GM23338 (cell line): Measurements from ENCODE around the gene KAT2B. TPM values are rescaled to one million over a fixed set of nuclear protein-coding genes. Genes with fewer than 3 reads are reported as not detected.

Experiments used
- ATAC-seq: fragments of 200-7000 bp; cut with Tn5 transposase; 3 replicates; pipeline ENCODE4 v1.9.1; 2020
- DNase-seq: peaks from one replicate; pipeline ENCODE4 v3.0.0-alpha.2; 2015; ENCODE audit warnings: low spot score
- H2AFZ ChIP-seq: fragments of 200-600 bp; sonication (generic); 2 replicates; pipeline ENCODE4 v1.8.0; 2016; ENCODE audit warnings: antibody characterized with exemption, mild to moderate bottlenecking, moderate library complexity
- H3F3A ChIP-seq: fragments of 200-600 bp; sonication (generic); replicated peaks from 2 replicates; pipeline ENCODE4 v1.8.0; 2017; ENCODE audit warnings: antibody characterized with exemption, mixed run types, low read depth
- H3K27ac ChIP-seq: fragments of 200-600 bp; sonication (generic); 2 replicates; pipeline ENCODE4 v1.6.1; 2016; ENCODE audit warnings: low read depth
- H3K27me3 ChIP-seq: fragments of 200-600 bp; sonication (generic); 2 replicates; pipeline ENCODE4 v1.8.0; 2016; ENCODE audit warnings: mild to moderate bottlenecking, mixed run types, moderate library complexity; ENCODE audit not compliant: insufficient read depth
- H3K36me3 ChIP-seq: fragments of 200-600 bp; sonication (generic); 2 replicates; pipeline ENCODE4 v1.8.0; 2016; ENCODE audit warnings: mild to moderate bottlenecking; ENCODE audit not compliant: insufficient read depth
- H3K4me1 ChIP-seq: fragments of 200-600 bp; sonication (generic); 2 replicates; pipeline ENCODE4 v1.8.0; 2016; ENCODE audit warnings: mild to moderate bottlenecking, moderate library complexity; ENCODE audit not compliant: insufficient read depth
- H3K4me2 ChIP-seq: fragments of 200-600 bp; sonication (generic); 2 replicates; pipeline ENCODE4 v1.7.1; 2017; ENCODE audit warnings: mixed run types
- H3K4me3 ChIP-seq: fragments of 200-600 bp; sonication (generic); 2 replicates; pipeline ENCODE4 v1.6.1; 2016; ENCODE audit warnings: mixed run types
- H3K79me2 ChIP-seq: fragments of 200-600 bp; sonication (generic); replicated peaks from 2 replicates; pipeline ENCODE4 v1.8.0; 2017; ENCODE audit warnings: mild to moderate bottlenecking; ENCODE audit not compliant: insufficient read depth
- H3K9me2 ChIP-seq: fragments of 200-600 bp; sonication (generic); 2 replicates; pipeline ENCODE4 v1.8.0; 2017; ENCODE audit not compliant: insufficient read depth
- H4K20me1 ChIP-seq: fragments of 200-600 bp; sonication (generic); replicated peaks from 2 replicates; pipeline ENCODE4 v1.8.0; 2017; ENCODE audit warnings: mild to moderate bottlenecking; ENCODE audit not compliant: insufficient read depth
- H3K27ac Mint-ChIP-seq: 2 replicates; pipeline ENCODE4 v1.8.0; 2020; ENCODE audit warnings: inconsistent platforms, mild to moderate bottlenecking, moderate library complexity, mixed read lengths
- H3K27me3 Mint-ChIP-seq: 3 replicates; pipeline ENCODE4 v1.8.0; 2022; ENCODE audit warnings: low read depth, mild to moderate bottlenecking, moderate library complexity, mixed read lengths, inconsistent platforms; ENCODE audit not compliant: insufficient read depth, poor library complexity
- H3K36me3 Mint-ChIP-seq: 3 replicates; pipeline ENCODE4 v1.8.0; 2021; ENCODE audit warnings: low read depth, mild to moderate bottlenecking, inconsistent platforms, moderate library complexity, mixed read lengths
- H3K4me1 Mint-ChIP-seq: 3 replicates; pipeline ENCODE4 v1.8.0; 2020; ENCODE audit warnings: mild to moderate bottlenecking, inconsistent platforms, mixed read lengths
- H3K4me3 Mint-ChIP-seq: 3 replicates; pipeline ENCODE4 v1.8.0; 2021; ENCODE audit warnings: moderate library complexity, mild to moderate bottlenecking, inconsistent platforms, mixed read lengths
- H3K9me3 Mint-ChIP-seq: 3 replicates; pipeline ENCODE4 v1.8.0; 2020; ENCODE audit warnings: moderate library complexity, mild to moderate bottlenecking, inconsistent platforms, mixed read lengths
- EZH2 ChIP-seq: fragments of 200-600 bp; sonication (generic); IDR thresholded peaks from one replicate; pipeline ENCODE4 v1.8.0; 2017; ENCODE audit warnings: antibody characterized with exemption, mild to moderate bottlenecking, low read depth; ENCODE audit not compliant: unreplicated experiment
- EZH2phosphoT487 ChIP-seq: fragments of 200-600 bp; sonication (generic); IDR thresholded peaks from one replicate; pipeline ENCODE4 v1.8.1; 2018; ENCODE audit warnings: antibody characterized with exemption; ENCODE audit not compliant: unreplicated experiment
- JUNB ChIP-seq: IDR thresholded peaks from one replicate; pipeline ENCODE4 v1.6.1; 2016; ENCODE audit warnings: antibody characterized with exemption; ENCODE audit not compliant: unreplicated experiment
- NANOG ChIP-seq: IDR thresholded peaks from 2 replicates; pipeline ENCODE4 v1.6.1; 2016; ENCODE audit warnings: antibody characterized with exemption, borderline replicate concordance
- STAT1 ChIP-seq: IDR thresholded peaks from one replicate; pipeline ENCODE4 v1.6.1; 2016; ENCODE audit warnings: antibody characterized with exemption; ENCODE audit not compliant: unreplicated experiment
- ZNF114 ChIP-seq: fragments of 250-450 bp; sonication (Bioruptor Pico); IDR thresholded peaks from 2 replicates; pipeline ENCODE4 v1.5.0; 2020; ENCODE audit warnings: mild to moderate bottlenecking, moderate library complexity
- ZNF331 ChIP-seq: fragments of 250-450 bp; sonication (Bioruptor Pico); IDR thresholded peaks from 2 replicates; pipeline ENCODE4 v1.5.0; 2020; ENCODE audit warnings: low read depth, mild to moderate bottlenecking, moderate library complexity
- polyA plus RNA-seq: library from polyadenylated mRNA; unstranded; fragments of >200 nt; fragmentation: Nextera tagmentation; extraction: Ambion mirVana; gene quantifications from 2 replicates; pipeline ENCODE4 v1.2.1, GENCODE V29; 2016
- total RNA-seq: library from RNA; depleted of rRNA; stranded (reverse); fragments of >200 nt; shearing (Covaris generic); gene quantifications from 2 replicates; pipeline ENCODE4 v1.2.3, GENCODE V29; 2014
- TF ChIP-seq, protein P1 (sequence below): fragments of 250-450 bp; sonication (Bioruptor Pico); IDR thresholded peaks from 2 replicates; pipeline ENCODE4 v1.5.0; 2020; ENCODE audit warnings: mild to moderate bottlenecking, moderate library complexity

Gene KAT2B
- total and polyA plus RNA-seq, 2 experiments from 2014 or later, result 1.3 to 4.4 TPM

DNA sequence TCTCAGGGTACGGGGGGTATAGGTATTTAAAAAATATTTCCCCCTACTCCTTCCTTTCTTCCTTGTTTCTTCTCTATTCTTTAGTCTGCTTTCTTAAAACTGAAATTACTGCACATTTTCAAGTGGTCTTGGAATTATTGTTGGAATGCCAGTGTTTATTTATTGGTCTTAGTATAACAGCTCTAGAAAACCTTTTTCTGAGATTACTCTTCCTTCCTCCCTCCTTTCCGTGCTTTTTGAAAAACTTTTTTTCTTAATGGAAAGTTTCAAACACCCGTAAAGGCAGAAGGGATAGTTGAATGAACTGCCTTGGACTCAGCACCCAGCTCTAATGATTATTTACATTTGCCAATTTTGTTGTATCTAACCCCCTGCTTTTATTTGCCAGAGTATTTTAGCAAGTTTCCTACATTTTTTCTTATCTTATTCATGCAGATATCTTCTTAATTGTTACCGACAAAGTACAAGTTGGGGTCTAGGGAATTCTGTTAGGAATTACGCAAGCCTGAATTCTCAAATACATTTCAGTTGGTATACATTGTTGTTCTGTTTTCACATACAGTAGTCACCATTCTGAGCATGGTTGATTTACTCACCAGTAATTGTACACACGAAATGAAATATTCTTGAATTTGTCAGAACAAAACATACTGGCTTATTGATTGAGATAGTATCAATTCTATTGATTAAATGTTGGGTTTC, 36.2 kb downstream of the KAT2B start (continued):
- TF ChIP-seq, protein P1, sequence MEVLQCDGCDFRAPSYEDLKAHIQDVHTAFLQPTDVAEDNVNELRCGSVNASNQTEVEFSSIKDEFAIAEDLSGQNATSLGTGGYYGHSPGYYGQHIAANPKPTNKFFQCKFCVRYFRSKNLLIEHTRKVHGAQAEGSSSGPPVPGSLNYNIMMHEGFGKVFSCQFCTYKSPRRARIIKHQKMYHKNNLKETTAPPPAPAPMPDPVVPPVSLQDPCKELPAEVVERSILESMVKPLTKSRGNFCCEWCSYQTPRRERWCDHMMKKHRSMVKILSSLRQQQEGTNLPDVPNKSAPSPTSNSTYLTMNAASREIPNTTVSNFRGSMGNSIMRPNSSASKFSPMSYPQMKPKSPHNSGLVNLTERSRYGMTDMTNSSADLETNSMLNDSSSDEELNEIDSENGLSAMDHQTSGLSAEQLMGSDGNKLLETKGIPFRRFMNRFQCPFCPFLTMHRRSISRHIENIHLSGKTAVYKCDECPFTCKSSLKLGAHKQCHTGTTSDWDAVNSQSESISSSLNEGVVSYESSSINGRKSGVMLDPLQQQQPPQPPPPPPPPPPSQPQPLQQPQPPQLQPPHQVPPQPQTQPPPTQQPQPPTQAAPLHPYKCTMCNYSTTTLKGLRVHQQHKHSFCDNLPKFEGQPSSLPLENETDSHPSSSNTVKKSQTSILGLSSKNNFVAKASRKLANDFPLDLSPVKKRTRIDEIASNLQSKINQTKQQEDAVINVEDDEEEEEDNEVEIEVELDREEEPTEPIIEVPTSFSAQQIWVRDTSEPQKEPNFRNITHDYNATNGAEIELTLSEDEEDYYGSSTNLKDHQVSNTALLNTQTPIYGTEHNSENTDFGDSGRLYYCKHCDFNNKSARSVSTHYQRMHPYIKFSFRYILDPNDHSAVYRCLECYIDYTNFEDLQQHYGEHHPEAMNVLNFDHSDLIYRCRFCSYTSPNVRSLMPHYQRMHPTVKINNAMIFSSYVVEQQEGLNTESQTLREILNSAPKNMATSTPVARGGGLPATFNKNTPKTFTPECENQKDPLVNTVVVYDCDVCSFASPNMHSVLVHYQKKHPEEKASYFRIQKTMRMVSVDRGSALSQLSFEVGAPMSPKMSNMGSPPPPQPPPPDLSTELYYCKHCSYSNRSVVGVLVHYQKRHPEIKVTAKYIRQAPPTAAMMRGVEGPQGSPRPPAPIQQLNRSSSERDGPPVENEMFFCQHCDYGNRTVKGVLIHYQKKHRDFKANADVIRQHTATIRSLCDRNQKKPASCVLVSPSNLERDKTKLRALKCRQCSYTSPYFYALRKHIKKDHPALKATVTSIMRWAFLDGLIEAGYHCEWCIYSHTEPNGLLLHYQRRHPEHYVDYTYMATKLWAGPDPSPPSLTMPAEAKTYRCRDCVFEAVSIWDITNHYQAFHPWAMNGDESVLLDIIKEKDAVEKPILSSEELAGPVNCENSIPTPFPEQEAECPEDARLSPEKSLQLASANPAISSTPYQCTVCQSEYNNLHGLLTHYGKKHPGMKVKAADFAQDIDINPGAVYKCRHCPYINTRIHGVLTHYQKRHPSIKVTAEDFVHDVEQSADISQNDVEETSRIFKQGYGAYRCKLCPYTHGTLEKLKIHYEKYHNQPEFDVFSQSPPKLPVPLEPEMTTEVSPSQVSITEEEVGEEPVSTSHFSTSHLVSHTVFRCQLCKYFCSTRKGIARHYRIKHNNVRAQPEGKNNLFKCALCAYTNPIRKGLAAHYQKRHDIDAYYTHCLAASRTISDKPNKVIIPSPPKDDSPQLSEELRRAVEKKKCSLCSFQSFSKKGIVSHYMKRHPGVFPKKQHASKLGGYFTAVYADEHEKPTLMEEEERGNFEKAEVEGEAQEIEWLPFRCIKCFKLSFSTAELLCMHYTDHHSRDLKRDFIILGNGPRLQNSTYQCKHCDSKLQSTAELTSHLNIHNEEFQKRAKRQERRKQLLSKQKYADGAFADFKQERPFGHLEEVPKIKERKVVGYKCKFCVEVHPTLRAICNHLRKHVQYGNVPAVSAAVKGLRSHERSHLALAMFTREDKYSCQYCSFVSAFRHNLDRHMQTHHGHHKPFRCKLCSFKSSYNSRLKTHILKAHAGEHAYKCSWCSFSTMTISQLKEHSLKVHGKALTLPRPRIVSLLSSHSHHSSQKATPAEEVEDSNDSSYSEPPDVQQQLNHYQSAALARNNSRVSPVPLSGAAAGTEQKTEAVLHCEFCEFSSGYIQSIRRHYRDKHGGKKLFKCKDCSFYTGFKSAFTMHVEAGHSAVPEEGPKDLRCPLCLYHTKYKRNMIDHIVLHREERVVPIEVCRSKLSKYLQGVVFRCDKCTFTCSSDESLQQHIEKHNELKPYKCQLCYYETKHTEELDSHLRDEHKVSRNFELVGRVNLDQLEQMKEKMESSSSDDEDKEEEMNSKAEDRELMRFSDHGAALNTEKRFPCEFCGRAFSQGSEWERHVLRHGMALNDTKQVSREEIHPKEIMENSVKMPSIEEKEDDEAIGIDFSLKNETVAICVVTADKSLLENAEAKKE (CRISPR knock-in tag), result no peak
- TF ChIP-seq JUNB (no peak), STAT1 (no peak), ZNF114 (CRISPR knock-in tag) (no peak)

DNA sequence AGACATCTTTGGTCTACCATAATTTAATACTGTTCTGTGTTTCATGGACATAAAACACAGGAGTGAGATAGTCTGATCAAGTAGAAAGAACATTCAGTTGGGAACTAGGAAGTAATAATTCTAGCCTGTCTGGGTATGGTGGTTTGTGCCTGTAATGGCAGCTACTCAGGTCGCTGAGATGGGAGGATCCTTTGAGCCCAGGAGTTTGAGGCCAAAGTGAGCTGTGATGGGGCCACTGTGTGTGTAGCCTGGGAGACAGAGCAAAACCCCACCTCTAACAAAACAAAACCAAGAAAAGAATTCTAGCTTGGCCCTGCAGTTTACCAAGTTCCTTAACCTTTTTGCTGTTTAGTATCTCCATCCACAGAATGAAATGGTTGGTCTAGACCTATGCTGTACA, 36.8 kb downstream of the KAT2B start:
- H3K79me2 ChIP-seq, result no peaks in the 10 kb centered on the region
- H3K4me2 ChIP-seq, result no peak overlapping the region
- H2AFZ ChIP-seq, result no peak overlapping the region
- H3K4me1 Mint-ChIP-seq, result peaks cover 30% of the 10 kb centered on the region
- no peak for DNase-seq
- no peak overlapping the region for H3K4me3 Mint-ChIP-seq
- H3K9me3 Mint-ChIP-seq, result no peaks in the 10 kb centered on the region
- H3K4me1 ChIP-seq, result peaks cover 31% of the 10 kb centered on the region
- H3K27ac ChIP-seq, result no peak overlapping the region
- H3K36me3 Mint-ChIP-seq, result no peaks in the 10 kb centered on the region
- H4K20me1 ChIP-seq, result no peaks in the 10 kb centered on the region
- no peak overlapping the region for H3K27ac Mint-ChIP-seq
- peaks cover 2% of the 10 kb centered on the region for H3K27me3 Mint-ChIP-seq
- H3K36me3 ChIP-seq, result no peaks in the 10 kb centered on the region
- no peaks in the 10 kb centered on the region for H3F3A ChIP-seq
- no peak overlapping the region for H3K4me3 ChIP-seq
- no peaks in the 10 kb centered on the region for H3K9me2 ChIP-seq
- no peak for ATAC-seq
- no peaks in the 10 kb centered on the region for H3K27me3 ChIP-seq
- TF ChIP-seq EZH2 (no peak), EZH2phosphoT487 (no peak), NANOG (no peak), ZNF331 (CRISPR knock-in tag) (no peak)
- TF ChIP-seq, protein P1 (CRISPR knock-in tag), result no peak
